SK-MEL-5 (cell line): ENCODE measurements around the gene COTL1. TPM values are rescaled to one million over a fixed set of nuclear protein-coding genes. Genes with fewer than 3 reads are reported as not detected.
"Not testable (repeated sequence)": the region's sequence is repeated elsewhere in the genome, so short reads cannot be mapped to it uniquely, and the experiment has no call there.

Experiments used
- DNase-seq: peaks from one replicate; pipeline ENCODE4 v3.0.0-alpha.2; 2016; ENCODE audit warnings: low read depth, low spot score
- in situ Hi-C: cut with HindIII; loops from 2 replicates; pipeline ENCODE4 v1.10.0; 2016; ENCODE audit warnings: low sequenced_read_pairs, high pct_unique_total_duplicates, low pct_unique_long_range_greater_than_20kb
- total RNA-seq: library from RNA; depleted of rRNA; stranded (reverse); fragments of >200 nt; shearing (Covaris generic); gene quantifications from 2 replicates; pipeline ENCODE4 v1.2.3, GENCODE V29; 2014

Gene COTL1
- total RNA-seq, 1 experiment from 2014 or later: 159 TPM

DNA sequence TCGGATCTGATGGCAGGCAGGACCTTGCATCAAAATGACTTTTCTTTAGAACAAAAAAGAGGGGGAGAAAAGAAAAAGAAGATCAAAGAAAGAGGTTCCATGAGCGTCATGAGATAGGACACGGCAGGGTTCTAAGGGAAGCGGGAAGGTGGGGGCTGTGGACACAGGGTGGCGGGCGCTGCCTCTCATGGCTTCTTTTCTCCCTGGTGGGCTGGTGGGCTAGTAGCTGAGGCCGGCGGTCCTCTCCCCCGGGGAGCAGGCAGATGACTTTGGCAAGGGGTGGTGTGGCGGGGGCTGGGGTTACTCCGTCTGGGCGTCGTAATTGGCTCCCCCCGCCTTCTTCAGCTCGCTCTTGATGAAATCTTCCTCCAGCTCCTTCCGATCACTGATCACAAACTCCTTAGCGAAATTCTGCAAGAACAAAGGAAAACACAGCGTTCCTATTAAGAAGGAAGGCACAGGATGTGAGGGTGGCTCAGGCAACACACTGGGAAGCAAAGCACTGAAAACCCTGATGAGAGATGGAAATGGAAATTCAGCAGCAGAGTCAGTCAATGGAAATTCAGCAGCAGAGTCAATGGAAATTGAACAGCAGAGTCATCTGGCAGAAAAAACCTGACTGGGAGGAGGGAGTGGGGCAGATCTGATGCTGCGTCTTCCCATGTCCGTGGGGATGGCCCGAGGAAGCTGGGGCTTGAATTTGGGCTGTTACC, 51.2 kb downstream of the COTL1 start:
- in situ Hi-C loops: no loop called here
- DNase-seq: no peak

DNA sequence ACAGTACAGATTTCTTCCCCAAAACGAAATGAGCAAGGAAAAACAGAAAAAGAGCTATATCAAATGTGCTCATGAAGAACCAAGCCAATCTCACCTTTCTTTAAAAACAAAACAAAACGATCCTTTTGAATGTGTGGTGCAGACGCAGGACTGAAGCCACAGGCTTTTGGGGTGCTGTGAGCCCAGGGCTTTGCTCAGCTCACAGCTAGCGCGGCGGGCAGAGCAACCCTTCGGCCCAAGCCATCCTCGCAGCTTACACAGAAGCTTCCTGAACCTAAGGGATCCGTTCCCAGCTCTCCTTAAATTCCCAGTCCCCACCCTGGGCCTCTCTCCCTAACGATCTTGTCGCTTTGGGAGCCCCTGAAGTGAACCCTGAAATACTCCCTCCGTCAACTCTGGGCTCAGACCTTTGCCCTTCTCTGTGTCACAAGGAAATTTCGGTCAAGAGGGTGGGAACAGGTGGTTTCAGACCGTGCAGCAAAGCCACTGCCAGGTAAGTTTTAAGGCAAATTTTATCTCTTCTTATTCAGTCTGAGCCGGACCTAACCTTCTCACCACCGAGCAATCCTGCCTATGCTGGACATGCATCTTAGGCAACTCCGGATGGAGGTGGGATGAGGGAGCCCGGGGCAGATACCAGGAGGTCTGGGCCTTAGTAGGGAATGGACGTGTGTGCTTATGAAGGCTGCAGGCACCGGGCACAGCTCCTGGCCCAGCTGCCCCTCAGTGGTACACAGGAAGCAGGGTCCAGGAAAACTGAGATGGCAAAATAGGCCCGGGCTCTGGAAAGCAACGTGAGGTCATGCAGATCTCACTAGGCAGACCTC, 52.0 kb downstream of the COTL1 start:
- in situ Hi-C loops: no loop called here
- no peak for DNase-seq

DNA sequence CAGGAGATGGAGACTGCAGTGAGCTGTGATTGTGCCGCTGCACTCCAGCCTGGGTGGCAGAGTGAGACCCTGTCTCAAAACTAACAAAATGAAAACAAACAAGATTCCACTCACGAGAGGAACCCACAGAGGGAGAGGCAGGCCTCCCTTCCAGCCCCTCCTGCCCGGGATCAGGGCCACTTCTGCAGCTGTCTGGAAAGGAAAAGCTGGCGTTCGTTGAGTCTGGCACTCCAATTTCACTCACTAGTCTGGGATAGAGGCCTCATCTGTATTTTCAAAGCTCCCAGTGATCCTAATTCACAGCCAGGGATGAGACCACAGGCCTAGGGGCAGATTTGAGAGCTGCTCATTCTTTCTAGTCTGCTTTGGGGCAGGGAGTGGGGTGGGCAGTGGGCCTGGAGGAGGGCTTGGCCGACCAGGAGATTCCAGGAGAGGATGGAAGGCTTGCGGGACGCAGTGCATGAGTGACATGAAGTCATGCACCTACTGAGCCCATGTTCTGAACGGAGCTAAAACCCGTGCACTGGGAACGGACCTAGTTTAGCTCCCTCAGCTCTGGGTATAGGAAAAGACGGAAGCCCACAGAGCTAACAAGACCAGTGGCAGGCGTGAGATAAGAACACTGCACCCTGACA, 54.0 kb downstream of the COTL1 start:
- DNase-seq: no peak
- in situ Hi-C loops: no loop called here

DNA sequence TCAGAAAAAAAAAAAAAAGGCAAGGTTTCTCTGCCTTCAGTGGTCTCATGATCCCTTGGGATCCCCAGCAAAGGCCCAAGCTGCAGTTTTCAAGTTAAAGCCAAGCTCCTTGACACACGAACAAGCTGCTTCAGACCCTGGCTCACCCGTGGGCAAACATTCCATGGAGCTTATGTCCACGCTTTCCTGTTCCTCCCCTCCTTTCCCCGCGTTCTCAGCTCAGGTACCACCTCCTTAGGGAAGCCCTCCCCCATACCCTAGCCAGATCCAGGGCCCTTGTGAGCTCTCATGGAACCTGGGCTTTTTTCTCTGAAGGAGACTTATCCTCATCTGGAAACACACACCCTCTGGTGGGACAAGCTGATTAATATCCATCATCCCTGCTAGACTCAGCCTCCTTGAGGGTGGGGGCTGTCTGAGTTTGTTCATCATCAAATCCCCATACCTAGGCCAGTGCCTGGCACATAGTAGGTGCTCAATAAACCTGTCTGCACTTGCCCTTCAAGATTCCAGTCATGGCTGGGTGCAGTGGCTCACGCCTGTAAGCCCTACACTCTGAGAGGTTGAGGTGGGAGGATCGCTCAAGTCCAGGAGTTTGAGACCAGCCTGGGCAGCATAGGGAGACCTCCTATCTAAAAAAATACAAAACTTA, 54.7 kb downstream of the COTL1 start:
- in situ Hi-C loops: no loop called here
- DNase-seq: no peak

DNA sequence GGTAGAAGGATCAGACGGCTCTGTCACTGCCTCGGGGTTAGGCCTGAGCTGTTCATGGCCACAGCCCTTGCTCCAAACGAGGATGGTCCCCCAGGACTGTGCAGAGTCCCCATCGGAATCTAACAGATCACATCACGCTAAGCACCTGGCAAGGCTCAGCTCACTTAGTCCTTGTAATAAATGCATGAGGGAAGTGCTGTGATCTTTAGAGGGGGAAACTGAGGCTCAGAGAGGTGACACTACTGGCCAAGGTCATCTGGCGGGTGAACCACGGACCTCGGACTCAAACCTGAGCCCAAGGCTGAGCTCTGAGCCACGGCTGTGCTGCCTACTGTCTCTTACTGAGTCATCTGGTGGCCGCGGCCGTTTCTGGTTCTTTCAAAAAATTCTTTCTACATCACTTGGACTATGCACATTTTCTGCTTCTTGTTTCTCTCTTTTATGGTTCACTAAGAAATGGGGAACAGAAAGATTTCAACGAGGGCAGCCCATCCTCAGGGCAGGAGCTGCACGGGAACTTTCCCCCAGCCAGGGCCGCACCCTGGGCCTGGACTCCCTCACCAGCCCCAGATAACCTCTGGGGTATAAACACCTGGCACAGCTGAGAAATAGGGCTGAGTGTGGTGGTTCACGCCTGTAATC, 55.6 kb downstream of the COTL1 start:
- in situ Hi-C loops: no loop called here
- DNase-seq: no peak

DNA sequence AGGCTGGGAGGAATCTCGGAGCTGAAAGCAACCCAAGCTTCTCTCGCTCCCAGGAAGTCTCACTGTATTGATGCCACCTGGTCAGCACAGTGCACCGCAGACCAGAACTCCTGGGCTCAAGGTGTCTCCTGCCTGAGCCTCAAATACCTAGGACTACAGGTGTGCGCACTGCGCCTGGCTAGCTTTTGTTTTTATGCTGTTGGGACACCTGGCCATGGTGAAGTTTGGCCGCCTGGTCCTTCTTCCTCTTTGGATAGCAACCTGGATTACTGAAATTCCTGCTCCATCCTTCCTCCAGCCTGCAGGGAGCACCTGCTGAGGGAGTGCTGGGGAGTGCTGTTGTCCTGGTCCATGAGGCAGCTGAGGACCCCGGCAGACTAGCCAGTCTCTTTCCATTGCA, 56.6 kb downstream of the COTL1 start:
- DNase-seq: no peak
- in situ Hi-C loops: no loop called here

DNA sequence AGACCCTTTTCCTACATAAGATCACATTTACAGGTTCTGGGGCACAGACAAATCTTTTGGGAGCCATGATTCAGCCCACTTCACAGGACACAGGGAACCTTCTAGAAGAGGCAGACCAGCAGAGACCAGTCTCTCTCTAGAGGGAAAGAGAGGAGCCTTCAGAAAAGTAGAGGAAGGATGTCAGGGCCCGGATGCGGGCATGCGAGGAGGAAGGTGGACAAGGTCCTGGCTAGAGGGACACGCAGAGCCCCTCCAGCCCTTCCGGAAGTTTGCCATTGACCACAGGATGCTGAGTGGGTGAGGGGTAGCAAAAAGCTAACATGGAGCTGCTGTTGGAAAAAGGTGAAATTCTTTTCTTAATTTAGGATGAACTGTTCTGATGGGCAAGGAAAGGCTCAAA, 57.6 kb downstream of the COTL1 start:
- in situ Hi-C loops: no loop called here

DNA sequence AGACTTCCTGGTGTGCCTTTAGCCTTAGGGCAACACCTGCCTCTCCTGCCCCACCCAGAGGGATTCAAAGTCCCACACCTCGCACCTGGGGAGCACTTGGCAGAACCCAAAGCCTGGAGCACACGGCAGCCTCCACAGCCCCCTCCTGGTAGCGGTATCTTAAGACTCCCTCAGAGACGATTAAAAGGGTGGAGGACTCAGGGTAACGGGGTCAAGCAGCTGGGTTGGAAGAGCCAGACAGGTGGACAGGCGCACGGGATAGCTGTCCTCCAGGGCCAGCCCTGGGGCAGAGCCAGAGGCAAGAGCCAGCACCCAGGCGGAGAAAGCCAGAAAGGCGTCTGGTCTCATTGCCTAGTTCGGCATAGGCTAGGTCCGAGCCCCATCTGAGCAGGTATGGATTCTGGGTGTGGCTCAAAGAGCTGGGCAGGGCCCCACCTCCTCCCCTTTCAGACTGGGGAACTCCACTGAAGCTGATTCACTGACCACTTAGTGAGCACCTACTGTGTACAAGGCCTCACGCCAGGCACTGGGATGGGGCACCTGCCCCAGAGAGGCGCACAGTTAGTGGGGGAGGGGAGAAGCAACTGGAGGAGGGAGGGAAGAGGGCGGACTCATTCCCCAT, 58.5 kb downstream of the COTL1 start:
- DNase-seq: no peak
- in situ Hi-C loops: no loop called here

More for the DNA sequence above, 57.6 kb downstream of the COTL1 start:
- no peak for DNase-seq

DNA sequence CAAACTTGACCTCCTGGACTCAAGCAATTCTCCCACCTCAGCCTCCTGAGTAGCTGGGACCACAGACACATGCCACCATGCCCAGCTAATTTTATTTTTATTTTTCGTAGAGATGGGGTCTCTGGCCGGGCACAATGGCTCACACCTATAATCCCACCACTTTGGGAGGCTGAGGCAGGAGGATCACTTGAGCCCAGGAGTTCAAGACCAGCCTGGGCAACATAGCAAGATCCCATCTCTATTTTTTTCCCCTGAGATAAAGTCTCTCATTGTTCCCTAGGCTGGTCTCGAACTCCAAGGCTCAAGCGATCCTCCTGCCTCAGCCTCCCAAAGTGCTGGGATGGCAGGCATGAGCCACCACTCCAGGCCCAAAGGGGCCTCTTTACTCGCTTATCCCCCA, 59.0 kb downstream of the COTL1 start:
- DNase-seq, in situ Hi-C loops: not testable (repeated sequence)

DNA sequence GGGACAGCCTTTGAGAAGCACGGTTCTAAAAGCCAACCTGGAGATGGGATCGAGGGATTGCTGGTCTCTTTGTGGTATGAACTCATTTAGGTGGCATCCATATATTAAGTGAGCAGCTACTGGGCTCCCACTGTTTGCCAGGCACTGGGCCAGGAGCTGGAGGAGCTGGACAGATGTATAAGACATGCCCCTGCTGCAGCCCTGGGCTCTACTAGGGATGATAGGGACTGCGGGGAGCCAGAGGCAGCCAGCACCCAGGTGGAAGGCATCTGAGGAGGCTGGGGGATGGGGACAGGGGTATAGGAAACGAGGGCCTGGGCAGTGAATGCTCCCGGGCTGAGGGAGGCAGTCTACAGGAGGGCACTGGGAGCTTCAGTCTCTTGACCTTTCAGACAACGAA, 60.4 kb downstream of the COTL1 start:
- no peak for DNase-seq

DNA sequence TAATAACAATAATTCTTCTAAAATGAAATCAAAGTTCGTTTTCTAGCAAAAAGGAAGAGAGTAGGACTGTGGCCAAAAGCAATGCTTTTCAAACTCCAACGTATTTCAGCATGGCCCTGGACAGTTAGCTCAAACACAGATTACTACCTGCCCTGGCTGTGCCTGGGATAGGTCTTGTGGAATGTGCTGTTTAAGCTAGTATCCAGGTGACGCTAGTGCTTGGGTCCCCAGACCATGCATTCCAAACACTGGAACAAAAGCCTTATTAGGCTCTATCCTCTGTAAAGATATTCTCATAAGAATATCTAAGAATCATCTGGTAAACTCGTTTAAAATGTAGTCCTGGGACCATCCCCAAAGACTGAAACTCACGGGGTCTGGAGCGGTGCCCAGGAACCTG, 60.8 kb downstream of the COTL1 start:
- DNase-seq: no peak
- in situ Hi-C loops: no loop called here

More for the DNA sequence above, 60.4 kb downstream of the COTL1 start:
- in situ Hi-C loops: no loop called here

DNA sequence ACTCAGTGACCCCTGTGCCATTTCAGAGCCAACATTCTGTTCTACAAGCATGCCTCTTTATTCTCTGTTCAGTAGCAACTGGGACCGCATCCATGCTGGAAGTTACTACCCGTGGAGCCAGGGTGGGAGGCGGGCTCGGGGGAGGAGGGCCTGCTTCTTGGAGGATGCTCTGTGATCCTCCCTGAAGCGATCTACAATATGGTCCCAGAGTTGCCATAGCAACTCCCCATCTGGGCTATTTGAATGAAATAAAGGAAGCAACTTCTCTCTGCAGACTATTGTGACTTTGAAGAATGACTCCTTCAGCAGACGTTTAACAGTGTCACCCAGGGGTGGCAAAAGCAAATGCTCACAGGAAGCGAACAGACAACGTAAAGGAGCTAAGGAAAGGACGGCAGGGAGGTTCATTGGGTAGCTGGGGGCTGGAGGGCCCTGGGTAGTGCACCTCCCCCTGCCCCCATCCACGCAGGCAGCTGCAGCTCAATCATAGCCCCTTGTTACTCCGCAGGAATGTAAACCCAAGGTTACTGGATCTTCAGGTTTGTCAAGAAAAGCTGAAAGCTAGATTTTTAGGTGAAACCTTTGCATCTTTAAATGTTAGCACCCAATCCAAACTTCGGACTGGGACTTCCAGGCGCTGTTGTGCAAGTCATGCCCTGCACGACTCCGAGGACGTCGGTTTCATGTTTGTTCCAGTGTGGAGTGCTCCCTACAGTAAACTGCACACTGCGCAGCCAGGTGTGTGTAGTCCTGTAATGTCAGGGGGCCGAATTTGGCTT, 62.3 kb downstream of the COTL1 start:
- in situ Hi-C loops: no loop called here
- no peak for DNase-seq

DNA sequence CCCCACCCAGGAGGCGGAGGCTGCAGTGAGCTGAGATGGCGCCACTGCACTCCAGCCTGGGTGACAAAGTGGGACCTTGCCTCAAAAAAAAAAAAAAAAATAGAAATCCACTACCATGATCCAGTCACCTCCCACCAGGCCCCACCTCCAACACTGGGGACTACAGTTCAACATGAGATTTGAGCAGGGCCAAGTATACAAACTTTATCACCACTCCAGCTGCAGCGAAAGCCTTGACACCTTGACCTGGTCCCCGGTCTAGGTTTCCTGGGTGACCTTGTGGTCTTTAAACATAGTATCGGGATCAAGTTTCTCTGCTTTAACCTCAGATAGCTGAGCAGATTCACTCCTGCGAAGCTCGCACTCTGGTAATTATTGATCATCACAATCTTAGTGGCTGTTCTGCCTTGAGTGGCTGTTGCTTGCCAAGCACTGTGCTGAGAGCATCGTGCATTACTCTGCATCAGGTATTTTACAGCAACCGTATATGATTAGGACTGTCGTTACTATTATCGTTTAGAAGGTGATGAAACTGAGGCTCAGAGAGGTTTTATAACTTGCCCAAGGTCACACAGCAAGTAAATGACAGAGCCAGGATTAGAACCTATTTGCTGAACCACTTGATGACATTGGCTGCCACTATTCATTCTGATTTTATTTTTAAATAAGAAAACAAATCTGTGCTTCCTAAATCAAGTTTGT, 63.1 kb downstream of the COTL1 start:
- in situ Hi-C loops: no loop called here
- DNase-seq: no peak

DNA sequence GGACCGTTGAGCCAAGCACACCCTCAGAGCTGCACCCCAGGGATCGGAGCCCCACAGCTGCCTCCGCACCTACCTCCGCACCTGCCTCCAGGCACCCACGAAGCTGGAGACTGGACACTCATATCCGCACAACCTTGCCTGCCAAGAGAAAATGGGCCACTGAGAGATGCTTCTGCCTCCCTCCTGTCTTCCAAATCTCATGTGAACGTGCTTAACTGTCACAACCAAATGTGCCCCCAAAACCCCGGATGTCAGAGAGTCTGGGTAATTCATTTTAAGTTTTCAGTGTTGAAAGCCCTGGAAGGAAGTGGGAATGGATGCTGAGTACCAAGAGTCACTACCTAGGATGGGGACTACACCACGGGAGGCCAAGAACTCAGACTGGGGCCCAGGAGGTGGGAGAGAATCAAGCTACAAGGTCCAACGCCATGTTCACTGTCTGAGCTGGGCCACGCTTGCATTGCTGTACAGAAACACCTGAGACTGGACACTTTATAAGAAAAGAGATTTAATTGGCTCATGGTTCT, 63.9 kb downstream of the COTL1 start:
- in situ Hi-C loops: no loop called here
- no peak for DNase-seq

DNA sequence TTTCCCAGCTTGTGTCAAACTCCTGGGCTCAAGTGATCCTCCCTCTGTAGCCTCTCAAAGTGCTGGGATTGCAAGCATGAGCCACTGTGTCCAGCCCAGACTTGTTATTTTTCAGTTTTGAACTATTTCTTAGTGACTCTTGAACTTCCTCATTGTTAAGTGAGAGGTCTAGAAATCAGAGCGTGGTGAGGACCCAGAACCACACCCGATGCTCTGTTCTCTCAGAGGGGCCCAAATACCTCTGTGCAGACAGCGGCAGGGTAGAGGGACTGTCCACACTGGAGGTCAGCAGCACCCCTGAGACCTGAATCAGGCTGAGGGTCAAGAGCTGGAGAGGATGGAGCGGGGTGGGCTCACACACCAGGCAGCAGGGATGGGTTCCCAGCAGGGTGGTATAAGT, 65.7 kb downstream of the COTL1 start:
- in situ Hi-C loops: no loop called here
- DNase-seq: no peak

DNA sequence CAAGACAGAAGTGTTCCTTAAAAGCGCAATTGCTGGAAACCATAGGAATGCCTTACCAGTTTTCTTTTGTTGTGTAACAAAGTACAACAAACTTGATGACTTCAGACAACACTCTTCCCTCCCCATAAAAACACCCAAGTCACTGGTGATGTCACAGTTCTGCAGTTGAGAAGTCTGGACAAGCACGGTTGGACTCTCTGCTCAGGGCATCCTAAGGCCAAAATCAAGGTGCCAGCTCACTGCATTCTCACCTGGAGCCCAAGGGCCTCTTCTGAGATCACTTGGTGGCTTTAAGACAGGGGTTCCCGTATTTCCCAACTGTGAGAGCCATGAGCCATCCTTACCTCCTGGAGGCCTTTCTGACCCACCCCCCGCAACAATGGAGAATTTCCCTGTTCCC, 67.8 kb downstream of the COTL1 start:
- DNase-seq: no peak
- in situ Hi-C loops: no loop called here
